NCI-H2196 (cell line): ENCODE results near the gene WNK3.

ENCODE experiments used
- DNase-seq: peaks from one replicate; lab custom pipeline; 2025; ENCODE audit not compliant: unreplicated experiment; lab: John Stamatoyannopoulos, UW

WNK3 gene

DNA sequence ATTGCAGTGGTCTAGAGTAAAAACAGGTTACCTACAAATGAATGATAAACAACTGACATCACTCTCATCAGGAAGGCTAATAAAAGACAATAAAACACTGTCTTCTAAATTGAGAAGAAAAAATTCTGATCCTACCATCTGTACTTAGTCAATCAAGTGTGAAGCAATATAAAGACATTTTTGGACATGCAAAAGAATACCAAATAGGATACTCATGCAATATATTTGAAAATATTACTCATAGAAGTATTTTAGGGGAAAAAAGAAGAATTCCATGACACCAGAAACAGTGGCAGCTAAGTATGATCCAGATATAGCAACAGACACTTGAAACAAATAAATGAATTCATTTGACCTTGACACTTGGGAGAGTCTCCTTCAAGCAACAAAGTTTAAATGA is 111.0 kb downstream of the WNK3 start:
- DNase-seq, result no peak

DNA sequence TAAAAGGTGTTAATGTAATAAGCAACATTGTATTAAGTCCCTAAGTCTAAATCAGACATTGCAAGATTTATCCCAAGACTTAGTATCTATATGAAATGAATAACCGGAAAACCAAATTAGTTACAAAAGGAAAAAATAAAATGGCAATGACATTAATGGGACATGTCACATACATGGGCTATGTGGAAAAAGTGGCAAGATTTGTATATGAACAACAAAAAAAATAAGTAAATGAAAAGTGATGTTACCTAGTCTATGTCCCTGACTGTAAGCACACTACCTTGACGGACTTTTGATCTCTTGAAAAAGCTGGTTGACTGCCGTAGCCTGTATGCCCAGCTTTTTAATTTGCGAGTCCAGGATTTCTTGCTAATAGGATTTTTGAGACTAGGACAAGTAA is 119.3 kb downstream of the WNK3 start:
- DNase-seq, result no peak

DNA sequence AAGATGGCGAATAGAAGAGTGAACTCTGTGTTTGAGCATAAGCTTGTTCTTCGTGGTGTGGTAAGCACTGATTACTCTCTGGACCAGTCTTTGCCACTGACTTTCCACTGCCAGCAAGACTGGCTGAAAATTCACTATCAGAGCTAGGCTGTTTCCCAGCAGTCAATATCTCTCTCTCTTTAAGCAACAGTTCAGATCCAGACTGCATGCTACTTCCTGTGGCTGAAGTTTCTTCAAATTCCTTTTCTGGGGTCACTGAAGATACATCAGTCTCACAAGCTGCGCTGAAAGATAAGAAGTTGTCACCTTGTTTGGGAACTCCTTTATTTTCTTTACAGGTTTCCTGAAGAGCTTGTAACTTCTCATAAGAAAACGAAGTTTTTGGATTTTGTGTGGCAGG is 120.8 kb downstream of the WNK3 start:
- DNase-seq, result no peak

DNA sequence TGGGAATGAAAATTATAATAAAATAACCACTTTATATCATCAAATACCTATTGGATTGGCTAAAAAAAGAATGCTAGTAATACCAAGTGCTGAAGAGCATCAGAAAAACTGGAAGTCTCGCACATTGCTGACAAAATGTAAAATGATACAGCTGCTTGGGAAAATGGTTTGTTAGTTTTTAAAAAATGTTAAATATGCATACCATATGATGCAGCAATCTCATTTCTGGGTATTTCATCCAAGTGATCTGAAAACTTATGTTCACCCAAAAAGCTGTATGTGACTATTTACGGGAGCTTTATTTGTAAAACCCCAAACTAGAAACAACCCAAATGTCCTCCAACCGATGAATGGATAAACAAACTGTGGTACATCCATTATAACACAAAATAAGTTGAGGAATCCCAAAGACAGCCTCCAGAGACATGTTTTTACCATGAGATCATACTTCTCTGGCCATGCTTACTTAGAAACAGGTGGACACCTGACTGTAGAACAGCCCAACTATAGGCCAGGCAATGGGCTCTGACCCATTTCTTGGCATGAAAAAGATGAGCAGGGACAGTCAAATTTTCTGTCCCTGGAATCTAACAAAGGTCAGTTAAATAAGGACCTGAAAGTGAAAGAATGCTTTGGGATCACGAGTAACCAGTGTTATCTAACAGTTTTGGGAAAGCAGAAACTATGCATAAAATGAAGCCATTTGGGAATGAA is 127.3 kb downstream of the WNK3 start:
- no peak for DNase-seq

DNA sequence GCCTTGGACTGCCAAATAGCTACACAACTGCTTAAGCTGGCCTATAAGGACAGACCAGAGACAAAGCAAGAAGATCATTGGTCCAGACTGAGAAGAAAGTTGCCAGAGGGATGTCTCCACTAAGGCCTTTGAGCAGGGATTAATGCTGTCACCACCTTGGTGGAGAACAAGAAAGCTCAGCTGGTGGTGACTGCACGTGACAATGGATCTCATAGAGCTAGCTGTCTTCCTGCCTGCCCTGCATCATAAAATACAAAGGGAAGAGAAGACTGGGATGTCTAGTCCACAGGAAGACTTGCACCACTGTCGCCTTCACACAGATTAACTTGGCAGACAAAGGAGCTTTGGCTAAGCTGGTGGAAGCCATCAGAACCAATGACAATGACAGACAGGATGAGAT is 134.3 kb downstream of the WNK3 start:
- DNase-seq, result no peak

DNA sequence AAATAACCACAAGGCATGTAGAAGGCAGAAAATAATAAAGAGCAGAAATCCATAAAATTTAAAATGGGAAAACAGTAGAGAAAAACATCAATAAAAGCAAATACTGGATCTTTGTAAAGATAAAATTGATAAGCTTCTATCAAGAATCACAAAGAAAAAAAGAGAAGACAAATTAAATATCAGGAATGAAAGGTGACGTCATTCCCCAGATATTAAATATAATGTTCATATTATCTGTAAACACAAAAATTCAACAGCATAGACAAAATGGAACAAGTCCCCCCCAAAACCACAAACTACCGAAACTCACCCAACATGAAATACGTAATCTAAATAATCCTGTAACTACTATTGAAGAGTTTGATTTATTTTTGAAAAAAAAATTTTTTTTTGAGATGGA is 144.2 kb downstream of the WNK3 start:
- no peak for DNase-seq

DNA sequence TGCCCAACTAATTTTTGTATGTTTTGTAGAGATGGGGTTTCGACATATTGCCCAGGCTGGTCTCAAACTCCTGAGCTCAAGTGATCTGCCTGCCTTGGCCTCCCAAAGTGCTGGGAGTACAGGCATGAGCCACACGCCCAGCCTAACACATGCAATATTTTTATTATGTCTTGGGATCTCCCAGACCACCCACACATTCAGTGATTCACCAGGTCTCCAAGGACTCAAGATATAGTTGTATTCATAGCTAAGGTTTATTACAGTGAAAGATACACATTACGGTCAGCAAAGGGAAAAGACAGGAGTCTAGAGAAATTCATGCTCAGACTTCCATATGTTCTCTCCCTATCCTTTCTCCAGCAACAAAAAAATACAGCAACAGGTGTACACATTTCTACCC is 149.3 kb downstream of the WNK3 start:
- DNase-seq, result no peak

DNA sequence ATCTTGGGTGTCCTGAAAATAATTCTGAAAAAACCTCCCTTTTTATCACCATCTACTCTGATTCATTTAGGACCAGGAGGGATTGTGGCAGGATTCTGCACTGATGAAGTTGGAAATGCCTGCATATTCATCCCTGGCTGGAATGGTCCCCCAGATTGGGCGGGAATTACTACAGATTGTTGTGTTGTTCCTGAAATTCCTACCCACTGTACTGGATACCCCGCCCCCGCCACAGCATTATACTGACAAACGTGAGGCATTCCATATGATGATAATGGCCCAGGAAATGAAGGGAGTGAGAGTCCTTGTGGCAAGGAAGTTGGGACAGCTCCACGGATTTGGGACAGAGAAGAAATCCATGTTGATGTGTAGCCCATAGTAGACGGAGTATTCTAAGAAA is 159.6 kb downstream of the WNK3 start:
- no peak for DNase-seq

DNA sequence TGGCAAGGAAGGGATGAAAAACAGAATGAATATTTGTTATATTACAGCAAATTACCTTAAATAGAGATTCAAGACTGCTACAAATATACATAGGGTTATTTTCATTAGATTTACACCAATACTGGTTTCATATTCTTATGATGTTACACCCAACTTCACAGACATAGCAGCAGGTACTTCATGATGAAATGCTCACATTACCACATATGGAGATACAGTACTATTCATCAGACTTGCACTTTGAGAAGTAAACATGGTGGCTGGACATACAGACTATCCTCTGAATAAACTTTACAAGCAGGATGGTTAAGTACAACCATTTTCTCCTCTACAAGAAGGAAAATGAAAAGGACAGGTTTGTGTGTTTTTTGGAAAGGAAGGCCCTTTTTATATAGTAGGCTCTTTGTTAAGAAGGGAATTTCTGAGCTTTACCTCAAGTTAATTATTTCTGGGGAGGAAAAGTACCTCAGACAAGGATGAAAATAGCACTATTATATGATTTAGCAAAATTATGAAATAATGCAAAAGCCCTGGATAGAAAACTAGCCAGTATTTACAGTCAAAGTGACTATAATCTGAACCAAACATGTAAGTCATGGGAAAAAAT is 162.8 kb downstream of the WNK3 start:
- no peak for DNase-seq

DNA sequence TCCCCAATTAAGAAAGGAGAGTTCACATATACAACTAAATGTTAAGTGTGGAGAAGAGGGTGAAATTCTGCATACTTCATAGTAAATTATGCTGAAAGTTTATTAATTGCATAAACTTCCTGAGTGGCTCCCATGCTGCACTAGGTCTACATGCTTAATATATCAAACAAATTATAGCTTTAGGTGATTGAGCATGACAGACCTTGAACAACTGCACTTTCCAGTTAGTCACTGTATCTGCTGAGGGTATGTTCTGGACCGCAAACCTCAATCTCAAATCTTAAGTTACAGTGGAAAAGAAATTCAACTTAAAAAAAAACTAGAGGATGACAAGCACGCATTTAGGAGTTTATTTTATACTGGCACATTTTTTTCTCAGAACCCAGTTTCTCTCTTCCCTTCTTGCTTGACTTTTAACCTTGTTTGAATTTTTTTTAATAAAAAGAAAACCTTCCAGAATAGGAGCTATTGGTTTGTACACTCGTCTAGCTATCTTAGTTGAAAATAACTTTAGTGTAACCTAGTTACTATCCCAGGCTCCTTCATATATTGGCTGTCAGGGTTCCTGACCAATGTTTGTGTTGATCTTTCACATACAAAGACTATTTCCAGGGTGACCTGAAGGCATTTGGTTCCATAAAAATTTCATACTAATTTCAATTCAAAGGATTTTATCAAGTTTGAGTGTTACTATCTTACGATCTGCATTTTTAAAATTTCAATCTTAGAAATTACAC is 164.6 kb downstream of the WNK3 start:
- no peak for DNase-seq

DNA sequence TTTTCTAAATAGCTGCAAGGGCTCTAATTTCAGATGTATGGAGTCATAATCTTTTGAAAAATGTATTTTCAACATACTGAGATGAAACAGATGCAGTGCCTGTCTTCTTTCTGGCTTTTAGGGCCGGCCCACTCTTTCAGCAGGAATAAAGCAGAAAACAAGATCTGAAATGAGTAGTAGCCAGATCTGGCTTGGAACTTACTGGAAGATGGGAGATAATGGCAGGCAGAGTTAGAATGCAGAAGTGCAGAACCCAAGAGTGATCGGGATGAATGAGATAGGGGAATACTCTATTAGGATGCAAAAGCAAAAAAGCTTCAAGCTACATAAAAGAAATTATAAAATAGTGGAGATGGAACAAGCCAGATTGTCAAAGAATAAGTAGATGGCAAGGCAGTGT is 173.4 kb downstream of the WNK3 start:
- no peak for DNase-seq

DNA sequence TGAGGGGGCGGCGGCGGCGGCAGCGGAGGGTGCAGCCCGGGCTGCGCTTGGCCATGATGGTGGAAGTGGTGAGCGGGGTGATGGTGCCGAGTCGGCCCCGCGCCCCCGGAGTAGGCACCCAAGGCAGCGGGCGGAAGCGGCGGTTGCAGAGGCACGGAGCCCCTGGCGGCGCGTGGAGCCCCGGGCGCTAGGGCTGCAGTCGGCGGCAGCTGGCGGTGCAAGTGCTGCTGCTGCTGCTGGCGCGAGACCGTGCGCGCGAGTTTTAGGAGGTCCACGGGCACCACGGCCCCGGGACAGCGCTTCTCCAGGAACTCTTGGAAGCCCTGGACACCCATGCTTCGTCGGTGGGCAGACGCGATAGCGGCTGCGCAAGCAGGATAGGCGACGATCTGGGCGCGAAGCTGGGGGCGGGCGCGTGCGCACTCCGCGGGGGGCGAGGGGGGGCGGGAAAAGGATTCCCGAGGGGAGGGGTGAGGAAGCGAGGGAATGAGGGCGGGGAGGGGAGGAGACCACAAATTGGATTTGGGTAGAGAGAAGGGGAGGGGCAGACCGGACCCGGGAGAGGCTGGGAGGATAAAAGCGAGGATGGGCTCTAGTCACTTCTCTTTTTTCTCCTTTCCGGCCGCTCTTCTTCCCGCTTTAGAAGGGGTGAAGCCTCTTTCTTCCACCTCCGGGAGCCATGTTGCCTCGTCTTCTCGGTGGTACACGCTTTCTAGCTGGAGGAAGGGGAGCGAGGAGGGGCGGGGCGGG is 174.8 kb downstream of the WNK3 start, which contains the start of gene FAM120C:
Gene FAM120C, minus strand, starts transcription at position 391 of the 750 bp plus-strand sequence. Its CDS starts 56 bp downstream, at position 335.
- DNase-seq, result peak; percentile 69

DNA sequence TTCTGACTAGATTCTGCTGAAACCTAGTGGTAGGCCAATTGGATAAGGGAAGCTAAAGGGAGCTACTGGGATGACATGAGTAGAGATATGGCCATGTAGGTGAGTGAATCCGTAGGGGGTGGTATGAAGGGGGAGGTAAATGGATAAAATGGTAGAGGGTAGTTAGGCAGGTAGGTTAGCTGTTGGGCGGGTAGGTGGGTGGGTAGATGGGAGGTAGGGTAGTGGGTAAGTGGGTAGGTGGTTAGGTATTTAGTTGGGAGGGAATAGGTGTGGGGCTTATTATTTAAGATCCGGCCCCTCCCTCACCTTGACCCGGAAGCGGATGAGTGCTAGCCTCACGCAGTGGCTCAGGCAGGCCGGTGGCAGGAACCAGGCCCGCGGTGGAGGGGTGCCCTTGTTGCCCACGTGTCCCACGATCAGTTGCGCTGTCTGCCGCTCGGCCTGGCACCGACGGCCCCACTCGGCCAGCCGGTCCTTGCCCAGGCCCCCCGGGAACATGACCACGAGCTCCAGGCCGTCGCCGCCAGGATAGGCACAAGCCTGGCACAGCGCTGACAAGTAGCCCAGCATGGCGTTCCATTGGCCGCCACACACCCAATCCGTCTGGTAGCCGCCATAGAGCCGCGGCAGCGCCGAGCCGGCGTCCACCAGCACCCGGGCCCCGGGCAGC is 175.5 kb downstream of the WNK3 start:
- DNase-seq, result peak; percentile 32

DNA sequence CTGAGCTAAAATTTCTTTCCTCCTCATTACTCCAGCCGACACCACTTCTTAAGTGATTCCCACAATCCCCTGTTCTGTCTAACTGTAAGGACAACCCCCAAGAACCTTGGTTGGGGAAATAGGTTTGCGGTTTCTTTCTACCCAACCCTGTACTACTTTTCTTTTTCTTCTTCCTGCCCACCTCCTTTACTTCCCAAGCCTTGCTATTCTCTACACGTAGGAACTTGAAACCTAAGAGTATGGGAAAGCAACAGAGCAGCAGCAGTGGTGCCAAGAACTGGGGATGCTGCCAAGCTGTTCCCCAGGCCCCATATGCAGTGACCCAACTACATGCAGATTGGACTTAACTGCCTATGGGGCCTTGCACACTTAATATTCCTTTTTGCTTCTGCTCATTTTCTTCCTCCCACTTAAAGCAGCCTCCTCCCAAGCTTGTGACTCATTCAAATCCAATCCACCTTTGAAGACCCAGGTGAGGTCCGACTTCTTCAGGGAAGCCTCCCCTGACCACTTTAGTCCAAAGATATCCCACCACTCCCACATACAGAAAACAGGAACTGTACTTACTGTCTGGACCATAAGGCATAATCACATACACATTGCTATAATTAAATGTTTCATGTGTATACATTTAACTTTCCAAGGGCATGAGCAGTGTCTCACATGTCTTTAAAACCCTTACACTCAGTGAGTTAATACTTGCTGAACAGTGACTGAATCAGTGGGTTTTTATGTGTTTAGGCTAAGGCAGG is 176.5 kb downstream of the WNK3 start:
- DNase-seq, result no peak

DNA sequence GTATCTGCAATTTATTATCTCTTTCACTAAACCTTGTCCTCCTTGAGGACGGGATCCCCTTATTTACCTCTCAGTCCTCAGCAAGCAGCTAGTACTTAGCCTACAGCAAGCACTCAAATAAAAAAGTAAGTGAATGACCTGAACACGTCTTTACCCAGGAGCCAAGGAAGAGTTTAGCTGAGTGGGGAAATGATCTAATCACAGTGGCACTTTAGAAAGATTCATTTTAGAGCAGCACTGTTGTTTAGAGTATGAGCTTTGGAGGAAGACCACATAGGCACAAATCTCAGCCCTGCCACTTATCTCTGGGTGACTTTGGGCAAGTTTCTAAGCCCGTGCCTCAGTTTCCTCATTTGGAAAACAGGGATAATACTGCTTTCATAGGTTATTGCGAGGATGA is 177.4 kb downstream of the WNK3 start:
- DNase-seq, result no peak

DNA sequence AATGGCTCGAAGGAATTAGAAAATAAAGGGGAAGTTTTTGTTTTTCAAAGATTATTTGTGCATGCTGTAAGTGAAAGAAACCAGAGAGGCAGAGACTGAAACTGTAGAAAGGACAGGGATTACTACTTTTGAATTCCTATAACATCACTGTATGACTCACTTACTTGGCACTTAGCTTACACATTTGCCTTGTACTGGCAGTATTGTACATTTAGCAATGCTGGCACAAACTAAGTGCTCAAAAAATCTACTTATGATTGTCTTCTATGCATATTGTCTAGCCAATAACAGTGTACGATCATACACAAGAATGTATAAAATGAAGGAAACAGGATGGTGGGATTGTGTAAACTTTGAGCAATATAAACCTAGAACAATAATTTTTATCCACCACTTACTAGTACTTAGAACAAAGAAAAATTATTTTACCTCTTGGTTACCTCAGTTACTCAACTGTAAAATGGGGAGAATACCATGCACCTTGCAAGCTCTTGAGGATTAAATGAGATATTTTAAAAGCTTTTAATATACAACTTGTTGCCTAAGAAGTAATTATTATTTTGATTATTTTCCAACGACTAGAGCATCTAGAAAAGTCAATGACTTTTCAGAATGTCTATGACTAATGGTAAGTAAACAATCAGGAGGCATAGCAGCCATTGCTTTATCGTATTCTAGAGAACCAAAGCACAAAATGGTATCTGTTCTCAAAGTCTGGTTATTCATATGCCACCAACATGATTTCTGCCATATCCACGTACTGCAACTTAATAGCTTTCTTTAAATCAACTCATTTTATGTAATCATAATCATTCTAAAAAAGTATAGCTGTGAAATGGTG is 179.5 kb downstream of the WNK3 start:
- DNase-seq, result no peak

DNA sequence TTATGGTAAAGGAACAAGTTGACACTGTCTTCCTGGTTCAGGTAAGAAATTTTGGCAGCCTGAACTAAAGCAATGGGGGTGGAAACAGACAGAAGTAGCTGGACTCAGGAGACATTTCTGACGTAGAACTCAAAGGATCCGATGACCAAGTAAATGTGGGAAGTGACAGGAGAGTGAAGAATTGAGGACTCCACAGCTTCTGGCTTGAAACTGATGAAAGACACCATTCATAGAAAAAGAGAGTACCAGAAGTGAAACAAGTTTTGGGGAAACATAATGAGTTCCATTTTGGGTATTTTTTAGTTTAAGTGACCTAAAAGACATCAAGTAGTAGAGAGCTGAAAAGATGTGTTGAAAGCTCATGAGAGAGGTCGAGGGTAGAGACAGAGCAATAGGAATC is 180.5 kb downstream of the WNK3 start:
- no peak for DNase-seq

DNA sequence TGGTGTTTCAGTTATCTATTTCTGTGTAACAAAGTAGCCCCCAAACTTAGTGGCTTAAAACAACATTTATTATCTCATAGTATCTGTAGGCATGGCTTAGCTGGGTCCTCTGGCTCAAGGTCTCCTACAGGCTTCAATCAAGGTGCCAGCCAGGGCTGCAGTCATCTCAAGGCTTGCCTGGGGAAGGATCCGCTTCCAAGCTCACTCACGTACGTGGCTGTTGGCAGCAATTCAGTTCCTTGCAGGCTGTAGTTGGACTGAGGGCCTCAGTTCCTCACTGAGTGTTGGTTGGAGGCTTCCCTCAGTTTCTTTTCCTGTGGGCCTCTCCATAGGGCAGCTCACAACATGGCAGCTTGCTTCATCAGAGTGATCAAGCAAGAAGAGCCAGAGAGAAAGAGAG is 184.1 kb downstream of the WNK3 start:
- DNase-seq, result no peak

DNA sequence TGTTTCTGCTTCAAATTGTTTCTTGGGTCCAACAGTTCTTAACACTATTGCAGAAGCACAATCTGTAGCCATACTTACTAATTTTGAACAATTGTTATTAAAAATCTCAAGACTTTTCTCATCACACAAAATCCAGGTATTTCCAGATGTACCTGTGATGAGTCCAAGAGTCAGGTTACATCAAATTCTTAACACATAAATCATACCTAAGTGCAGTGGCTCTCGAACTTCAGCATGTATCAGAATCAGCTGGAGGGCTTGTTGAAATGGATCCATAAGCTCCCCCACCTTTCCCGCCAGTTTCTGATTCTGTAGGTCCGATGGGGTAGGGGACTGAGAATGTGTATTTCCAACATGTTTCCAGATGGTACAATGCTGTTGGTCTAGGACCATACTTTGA is 185.4 kb downstream of the WNK3 start:
- DNase-seq, result no peak
